Measurements from ENCODE around the gene CXCL12.

- TF ChIP-seq, protein P1, sequence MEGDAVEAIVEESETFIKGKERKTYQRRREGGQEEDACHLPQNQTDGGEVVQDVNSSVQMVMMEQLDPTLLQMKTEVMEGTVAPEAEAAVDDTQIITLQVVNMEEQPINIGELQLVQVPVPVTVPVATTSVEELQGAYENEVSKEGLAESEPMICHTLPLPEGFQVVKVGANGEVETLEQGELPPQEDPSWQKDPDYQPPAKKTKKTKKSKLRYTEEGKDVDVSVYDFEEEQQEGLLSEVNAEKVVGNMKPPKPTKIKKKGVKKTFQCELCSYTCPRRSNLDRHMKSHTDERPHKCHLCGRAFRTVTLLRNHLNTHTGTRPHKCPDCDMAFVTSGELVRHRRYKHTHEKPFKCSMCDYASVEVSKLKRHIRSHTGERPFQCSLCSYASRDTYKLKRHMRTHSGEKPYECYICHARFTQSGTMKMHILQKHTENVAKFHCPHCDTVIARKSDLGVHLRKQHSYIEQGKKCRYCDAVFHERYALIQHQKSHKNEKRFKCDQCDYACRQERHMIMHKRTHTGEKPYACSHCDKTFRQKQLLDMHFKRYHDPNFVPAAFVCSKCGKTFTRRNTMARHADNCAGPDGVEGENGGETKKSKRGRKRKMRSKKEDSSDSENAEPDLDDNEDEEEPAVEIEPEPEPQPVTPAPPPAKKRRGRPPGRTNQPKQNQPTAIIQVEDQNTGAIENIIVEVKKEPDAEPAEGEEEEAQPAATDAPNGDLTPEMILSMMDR (IDR thresholded peaks at IDR 0.05; ENCODE audit: insufficient read depth, low read length), result no peak
- TF ChIP-seq POLR2AphosphoS5 (IDR thresholded peaks at IDR 0.05; ENCODE audit: low read depth) (no peak), GABPA (IDR thresholded peaks at IDR 0.05; ENCODE audit: low read depth) (no peak)
- TF ChIP-seq, protein P2, sequence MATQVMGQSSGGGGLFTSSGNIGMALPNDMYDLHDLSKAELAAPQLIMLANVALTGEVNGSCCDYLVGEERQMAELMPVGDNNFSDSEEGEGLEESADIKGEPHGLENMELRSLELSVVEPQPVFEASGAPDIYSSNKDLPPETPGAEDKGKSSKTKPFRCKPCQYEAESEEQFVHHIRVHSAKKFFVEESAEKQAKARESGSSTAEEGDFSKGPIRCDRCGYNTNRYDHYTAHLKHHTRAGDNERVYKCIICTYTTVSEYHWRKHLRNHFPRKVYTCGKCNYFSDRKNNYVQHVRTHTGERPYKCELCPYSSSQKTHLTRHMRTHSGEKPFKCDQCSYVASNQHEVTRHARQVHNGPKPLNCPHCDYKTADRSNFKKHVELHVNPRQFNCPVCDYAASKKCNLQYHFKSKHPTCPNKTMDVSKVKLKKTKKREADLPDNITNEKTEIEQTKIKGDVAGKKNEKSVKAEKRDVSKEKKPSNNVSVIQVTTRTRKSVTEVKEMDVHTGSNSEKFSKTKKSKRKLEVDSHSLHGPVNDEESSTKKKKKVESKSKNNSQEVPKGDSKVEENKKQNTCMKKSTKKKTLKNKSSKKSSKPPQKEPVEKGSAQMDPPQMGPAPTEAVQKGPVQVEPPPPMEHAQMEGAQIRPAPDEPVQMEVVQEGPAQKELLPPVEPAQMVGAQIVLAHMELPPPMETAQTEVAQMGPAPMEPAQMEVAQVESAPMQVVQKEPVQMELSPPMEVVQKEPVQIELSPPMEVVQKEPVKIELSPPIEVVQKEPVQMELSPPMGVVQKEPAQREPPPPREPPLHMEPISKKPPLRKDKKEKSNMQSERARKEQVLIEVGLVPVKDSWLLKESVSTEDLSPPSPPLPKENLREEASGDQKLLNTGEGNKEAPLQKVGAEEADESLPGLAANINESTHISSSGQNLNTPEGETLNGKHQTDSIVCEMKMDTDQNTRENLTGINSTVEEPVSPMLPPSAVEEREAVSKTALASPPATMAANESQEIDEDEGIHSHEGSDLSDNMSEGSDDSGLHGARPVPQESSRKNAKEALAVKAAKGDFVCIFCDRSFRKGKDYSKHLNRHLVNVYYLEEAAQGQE (IDR thresholded peaks at IDR 0.05; ENCODE audit: insufficient replicate concordance, low read depth), result no peak
Observed at GRCh38 chr10:44382131-44382858, 2.6 kb downstream of the CXCL12 start.
